Measurements from ENCODE around the gene G3BP2. TPM values are rescaled to one million over a fixed set of nuclear protein-coding genes. Genes with fewer than 3 reads are reported as not detected.

G3BP2 gene
- total and polyA plus RNA-seq, 2 experiments from 2014 or later, result 103 to 411 TPM

DNA sequence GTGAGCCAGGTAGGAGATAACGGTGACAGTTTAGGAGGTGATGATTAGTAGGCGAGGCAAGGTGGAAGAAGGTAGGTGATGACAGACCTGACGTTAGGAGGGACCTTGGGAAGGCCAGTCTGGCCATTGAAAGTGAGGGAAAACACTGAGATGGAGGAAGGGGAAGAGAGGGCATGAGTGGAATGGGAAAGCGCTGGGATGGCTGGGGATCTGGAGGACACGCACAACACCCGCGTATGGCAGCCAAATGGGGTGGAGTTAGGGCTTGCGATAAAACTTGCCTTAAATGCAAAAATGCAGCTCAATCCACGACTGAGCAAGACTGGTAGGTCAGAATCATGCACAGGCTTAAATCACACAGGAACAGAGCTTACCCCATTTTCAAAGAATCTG, 42.3 kb downstream of the G3BP2 start:
- H3K27me3 Mint-ChIP-seq (ENCODE audit: insufficient read depth, low read depth, poor library complexity), result peaks cover 8% of the 10 kb centered on the region
- ATAC-seq, result peak; percentile 5

More for the DNA sequence above, 42.3 kb downstream of the G3BP2 start:
- peaks cover 9% of the 10 kb centered on the region for H3K27me3 ChIP-seq (ENCODE audit: insufficient read depth)
- peak overlapping the region; percentile 95 for H2AFZ ChIP-seq
- H3F3A ChIP-seq (replicated peaks; ENCODE audit: low read depth), result no peaks in the 10 kb centered on the region
- H3K79me2 ChIP-seq (replicated peaks; ENCODE audit: insufficient read depth), result no peaks in the 10 kb centered on the region; the same call in 1 of the 2 replicates
- peaks cover 5% of the 10 kb centered on the region; the same call in 1 of the 2 replicates for H3K4me1 ChIP-seq (ENCODE audit: insufficient read depth)
- H3K27ac ChIP-seq (ENCODE audit: low read depth), result no peak overlapping the region
- H3K9me3 Mint-ChIP-seq, result no peaks in the 10 kb centered on the region
- H4K20me1 ChIP-seq (replicated peaks; ENCODE audit: insufficient read depth), result no peaks in the 10 kb centered on the region
- peaks cover 5% of the 10 kb centered on the region for H3K4me1 Mint-ChIP-seq
- no peaks in the 10 kb centered on the region for H3K36me3 ChIP-seq (ENCODE audit: insufficient read depth)
- no peaks in the 10 kb centered on the region for H3K36me3 Mint-ChIP-seq (ENCODE audit: low read depth)
- H3K27ac Mint-ChIP-seq, result no peak overlapping the region
- no peaks in the 10 kb centered on the region for H3K9me2 ChIP-seq (ENCODE audit: insufficient read depth)
- H3K4me2 ChIP-seq, result peak overlapping the region; percentile 88
- peak overlapping the region; percentile 83 for H3K4me3 ChIP-seq
- no peak for TF ChIP-seq ZNF331 (CRISPR knock-in tag; IDR thresholded peaks at IDR 0.05; ENCODE audit: low read depth)
- no peak for TF ChIP-seq ZNF114 (CRISPR knock-in tag; IDR thresholded peaks at IDR 0.05)
- TF ChIP-seq JUNB (IDR thresholded peaks at IDR 0.05; ENCODE audit: unreplicated experiment), result no peak
- no peak for TF ChIP-seq EZH2 (IDR thresholded peaks at IDR 0.05; ENCODE audit: low read depth, unreplicated experiment)
- TF ChIP-seq STAT1 (IDR thresholded peaks at IDR 0.05; ENCODE audit: unreplicated experiment), result no peak
- TF ChIP-seq POLR2AphosphoS5 (IDR thresholded peaks at IDR 0.05; ENCODE audit: low read depth), result no peak
- no peak for TF ChIP-seq EZH2phosphoT487 (IDR thresholded peaks at IDR 0.05; ENCODE audit: unreplicated experiment)
- TF ChIP-seq CREB1 (CRISPR knock-in tag; IDR thresholded peaks at IDR 0.05; ENCODE audit: low read depth), result no peak
- TF ChIP-seq, protein P1, sequence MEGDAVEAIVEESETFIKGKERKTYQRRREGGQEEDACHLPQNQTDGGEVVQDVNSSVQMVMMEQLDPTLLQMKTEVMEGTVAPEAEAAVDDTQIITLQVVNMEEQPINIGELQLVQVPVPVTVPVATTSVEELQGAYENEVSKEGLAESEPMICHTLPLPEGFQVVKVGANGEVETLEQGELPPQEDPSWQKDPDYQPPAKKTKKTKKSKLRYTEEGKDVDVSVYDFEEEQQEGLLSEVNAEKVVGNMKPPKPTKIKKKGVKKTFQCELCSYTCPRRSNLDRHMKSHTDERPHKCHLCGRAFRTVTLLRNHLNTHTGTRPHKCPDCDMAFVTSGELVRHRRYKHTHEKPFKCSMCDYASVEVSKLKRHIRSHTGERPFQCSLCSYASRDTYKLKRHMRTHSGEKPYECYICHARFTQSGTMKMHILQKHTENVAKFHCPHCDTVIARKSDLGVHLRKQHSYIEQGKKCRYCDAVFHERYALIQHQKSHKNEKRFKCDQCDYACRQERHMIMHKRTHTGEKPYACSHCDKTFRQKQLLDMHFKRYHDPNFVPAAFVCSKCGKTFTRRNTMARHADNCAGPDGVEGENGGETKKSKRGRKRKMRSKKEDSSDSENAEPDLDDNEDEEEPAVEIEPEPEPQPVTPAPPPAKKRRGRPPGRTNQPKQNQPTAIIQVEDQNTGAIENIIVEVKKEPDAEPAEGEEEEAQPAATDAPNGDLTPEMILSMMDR (conservative IDR thresholded peaks at IDR 0.05; ENCODE audit: low read depth in 2 of 2), result no peak
- TF ChIP-seq, protein P2, sequence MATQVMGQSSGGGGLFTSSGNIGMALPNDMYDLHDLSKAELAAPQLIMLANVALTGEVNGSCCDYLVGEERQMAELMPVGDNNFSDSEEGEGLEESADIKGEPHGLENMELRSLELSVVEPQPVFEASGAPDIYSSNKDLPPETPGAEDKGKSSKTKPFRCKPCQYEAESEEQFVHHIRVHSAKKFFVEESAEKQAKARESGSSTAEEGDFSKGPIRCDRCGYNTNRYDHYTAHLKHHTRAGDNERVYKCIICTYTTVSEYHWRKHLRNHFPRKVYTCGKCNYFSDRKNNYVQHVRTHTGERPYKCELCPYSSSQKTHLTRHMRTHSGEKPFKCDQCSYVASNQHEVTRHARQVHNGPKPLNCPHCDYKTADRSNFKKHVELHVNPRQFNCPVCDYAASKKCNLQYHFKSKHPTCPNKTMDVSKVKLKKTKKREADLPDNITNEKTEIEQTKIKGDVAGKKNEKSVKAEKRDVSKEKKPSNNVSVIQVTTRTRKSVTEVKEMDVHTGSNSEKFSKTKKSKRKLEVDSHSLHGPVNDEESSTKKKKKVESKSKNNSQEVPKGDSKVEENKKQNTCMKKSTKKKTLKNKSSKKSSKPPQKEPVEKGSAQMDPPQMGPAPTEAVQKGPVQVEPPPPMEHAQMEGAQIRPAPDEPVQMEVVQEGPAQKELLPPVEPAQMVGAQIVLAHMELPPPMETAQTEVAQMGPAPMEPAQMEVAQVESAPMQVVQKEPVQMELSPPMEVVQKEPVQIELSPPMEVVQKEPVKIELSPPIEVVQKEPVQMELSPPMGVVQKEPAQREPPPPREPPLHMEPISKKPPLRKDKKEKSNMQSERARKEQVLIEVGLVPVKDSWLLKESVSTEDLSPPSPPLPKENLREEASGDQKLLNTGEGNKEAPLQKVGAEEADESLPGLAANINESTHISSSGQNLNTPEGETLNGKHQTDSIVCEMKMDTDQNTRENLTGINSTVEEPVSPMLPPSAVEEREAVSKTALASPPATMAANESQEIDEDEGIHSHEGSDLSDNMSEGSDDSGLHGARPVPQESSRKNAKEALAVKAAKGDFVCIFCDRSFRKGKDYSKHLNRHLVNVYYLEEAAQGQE (IDR thresholded peaks at IDR 0.05; ENCODE audit: unreplicated experiment), result no peak
- H3K4me3 Mint-ChIP-seq, result peak overlapping the region; percentile 85
- no peak for DNase-seq (ENCODE audit: low spot score)
